Endothelial cell of umbilical vein (primary cell): ENCODE results near the gene ORAI3. TPM values are rescaled to one million over a fixed set of nuclear protein-coding genes. Genes with fewer than 3 reads are reported as not detected.
A peak's percentile ranks its signal among the peaks of the same experiment; 100 is the strongest.

Experiments used
- BruUV-seq: library from RNA; stranded (reverse); fragments of 400-500 nt; replicated peaks from 2 replicates; lab custom pipeline; 2021; lab: Mats Ljungman, UMichigan
- CTCF ChIA-PET: fragments of 300-600, 350-600 bp; sonication (Branson Sonifier 250); formaldehyde crosslinking; loops from one replicate; lab custom pipeline; 2021; ENCODE audit warnings: antibody characterized with exemption, inconsistent platforms; lab: Charles Lee
- POLR2A ChIA-PET: fragments of 300-600, 350-600 bp; sonication (Branson Sonifier 250); formaldehyde crosslinking; loops from one replicate; lab custom pipeline; 2021; ENCODE audit warnings: antibody characterized with exemption, inconsistent platforms; lab: Charles Lee
- DNase-seq: peaks from one replicate; pipeline ENCODE4 v3.0.0-alpha.2; 2011; ENCODE audit warnings: low read depth, low spot score
- FAIRE-seq: peaks from 2 replicates; lab custom pipeline; 2011; peaks lifted over from hg19 to GRCh38; lab: Jason Lieb, UNC
- H2AFZ ChIP-seq: 2 replicates; pipeline ENCODE4 v1.6.0; 2012; ENCODE audit warnings: low read depth, low read length, control low read depth, inconsistent platforms
- H3K27ac ChIP-seq: 2 replicates; pipeline ENCODE4 v1.5.1; 2011; ENCODE audit warnings: low read depth, mild to moderate bottlenecking, control low read depth, low read length, moderate library complexity; ENCODE audit not compliant: insufficient read depth
- H3K27me3 ChIP-seq, 2 experiments: 2 replicates each; pipeline versions ENCODE4 v1.6.0 to v1.6.1; 2011; ENCODE audit warnings: low read length in 2 of 2, mixed read lengths in 1 of 2; ENCODE audit not compliant: control insufficient read depth in 2 of 2, insufficient read depth in 2 of 2
- H3K36me3 ChIP-seq, 2 experiments: 2 replicates in 1 of 2; 3 replicates in 1 of 2; pipeline ENCODE4 v1.5.1; 2011; ENCODE audit warnings: low read length in 2 of 2, mild to moderate bottlenecking in 1 of 2, moderate library complexity in 1 of 2; ENCODE audit not compliant: control insufficient read depth in 2 of 2, insufficient read depth in 2 of 2; ENCODE audit errors: extremely low read depth in 1 of 2
- H3K4me1 ChIP-seq: 3 replicates; pipeline ENCODE4 v1.5.1; 2011; ENCODE audit warnings: mild to moderate bottlenecking, low read length; ENCODE audit not compliant: control insufficient read depth, insufficient read depth; ENCODE audit errors: extremely low read depth
- H3K4me2 ChIP-seq: 2 replicates; pipeline ENCODE4 v1.6.1; 2011; ENCODE audit warnings: low read length, control low read depth, mixed read lengths; ENCODE audit not compliant: insufficient read depth
- H3K4me3 ChIP-seq, 3 experiments: fragments of 200-600 bp in 1 of 3; sonication (generic), shearing (Covaris generic) in 1 of 3; replicated peaks in 1 of 3; 2 replicates each; pipeline ENCODE4 v1.5.1; 2011 to 2016; ENCODE audit warnings: control low read depth in 3 of 3, low read length in 3 of 3, mild to moderate bottlenecking in 2 of 3, inconsistent platforms in 1 of 3, low read depth in 1 of 3, moderate library complexity in 1 of 3; ENCODE audit not compliant: insufficient read depth in 1 of 3
- H3K79me2 ChIP-seq: 2 replicates; pipeline ENCODE4 v1.6.0; 2012; ENCODE audit warnings: low read length, inconsistent platforms; ENCODE audit not compliant: control insufficient read depth, insufficient read depth
- H3K9ac ChIP-seq: replicated peaks from 2 replicates; pipeline ENCODE3; 2011; ENCODE audit warnings: low read length, control low read depth; ENCODE audit not compliant: insufficient read depth; ENCODE audit errors: extremely low read depth
- H3K9me1 ChIP-seq: replicated peaks from 3 replicates; pipeline ENCODE4 v1.6.0; 2011; ENCODE audit warnings: mild to moderate bottlenecking, low read length; ENCODE audit not compliant: control insufficient read depth, insufficient read depth; ENCODE audit errors: extremely low read depth
- H3K9me3 ChIP-seq: replicated peaks from 2 replicates; pipeline ENCODE4 v1.5.1; 2012; ENCODE audit warnings: low read length, inconsistent platforms; ENCODE audit not compliant: control insufficient read depth, insufficient read depth
- H4K20me1 ChIP-seq: replicated peaks from 2 replicates; pipeline ENCODE3; 2011; ENCODE audit warnings: mild to moderate bottlenecking, low read length; ENCODE audit not compliant: control insufficient read depth, insufficient read depth; ENCODE audit errors: extremely low read depth
- FOS ChIP-seq: IDR thresholded peaks from 2 replicates; pipeline ENCODE4 v1.6.1; 2011; ENCODE audit warnings: mild to moderate bottlenecking, low read length, moderate library complexity, borderline replicate concordance; ENCODE audit not compliant: insufficient read depth
- GATA2 ChIP-seq: IDR thresholded peaks from 2 replicates; pipeline ENCODE4 v1.7.0; 2011; ENCODE audit warnings: low read depth, mild to moderate bottlenecking, moderate library complexity, mixed read lengths, low read length; ENCODE audit not compliant: insufficient read length, insufficient read depth
- POLR2A ChIP-seq: IDR thresholded peaks from 2 replicates; pipeline ENCODE4 v1.6.1; 2012; ENCODE audit warnings: low read depth, mild to moderate bottlenecking, control low read depth, low read length
- POLR2AphosphoS5 ChIP-seq: IDR thresholded peaks from 2 replicates; pipeline ENCODE4 v1.6.1; 2012; ENCODE audit warnings: low read depth, mild to moderate bottlenecking, control low read depth, low read length, moderate library complexity; ENCODE audit not compliant: insufficient read depth
- dilution Hi-C: fragments of 300-500 bp; cut with MboI; formaldehyde crosslinking; loops from one replicate; pipeline ENCODE4 v1.15.0; 2019; ENCODE audit warnings: low sequenced_read_pairs; ENCODE audit not compliant: extremely low pct_ligation_motif_present
- intact Hi-C: fragments of 100-400 bp; cut with micrococcal nuclease; formaldehyde crosslinking; loops from one replicate; pipeline ENCODE4 v1.10.0; 2022
- polyA plus RNA-seq, 4 experiments: library from polyadenylated mRNA; depleted of rRNA in 3 of 4; stranded (reverse) in 3 of 4; unstranded in 1 of 4; fragments of >200 nt; gene quantifications; 2 replicates each; pipeline versions ENCODE4 v1.2.1 to v1.2.3, GENCODE V29; 2011 to 2012; ENCODE audit warnings: missing spikeins in 1 of 4
- total RNA-seq: library from RNA; stranded (reverse); gene quantifications from 2 replicates; pipeline ENCODE4 v1.2.3, GENCODE V29; 2021

Gene ORAI3
- total and polyA plus RNA-seq, 2 donors (not counting 3 experiments of a cell fraction or from before 2014, with no cell fraction given): 17.6 to 25.4 TPM

DNA sequence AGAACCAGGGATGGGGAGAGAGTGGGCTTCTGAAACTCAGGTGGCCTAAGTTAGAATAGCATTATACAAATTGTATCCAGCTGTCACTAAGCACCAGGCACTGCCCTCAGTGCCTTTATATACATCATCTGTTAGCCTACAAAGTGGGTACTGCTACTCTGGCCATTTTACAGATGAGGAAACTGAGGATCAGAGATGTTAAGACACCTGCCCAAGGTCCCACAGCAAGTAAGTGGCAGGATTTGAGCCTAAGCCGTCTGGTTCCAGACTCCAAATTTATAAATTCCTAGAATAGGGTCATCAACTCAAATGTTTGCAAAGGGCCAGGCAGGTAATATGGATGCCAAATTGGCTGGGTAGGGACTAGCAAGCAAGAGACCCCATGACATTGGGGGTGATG, 2.3 kb downstream of the ORAI3 start:
- H3K27me3 ChIP-seq: no peaks in the 10 kb centered on the region
- H3K9me3 ChIP-seq: no peaks in the 10 kb centered on the region
- ChIA-PET CTCF (interaction anchor here (0.6 to 3.5 kb wide), 3 partner anchors 11 to 923 kb away, joined by 3 to 29 read pairs (median 3); partner anchors contain the start of gene ZNF267), POLR2A (no interaction called here)
- no peak overlapping the region for H3K4me2 ChIP-seq
- H3K27ac ChIP-seq: no peak overlapping the region
- H4K20me1 ChIP-seq: no peaks in the 10 kb centered on the region
- H3K4me3 ChIP-seq: no peak overlapping the region
- FAIRE-seq (no peak), DNase-seq (no peak)
- intact Hi-C loops: no loop called here
- no peaks in the 10 kb centered on the region for H3K79me2 ChIP-seq
- dilution Hi-C loops: no loop called here
- H3K36me3 ChIP-seq: peaks cover 0 to 3% of the 10 kb centered on the region in 2 experiments
- no peaks in the 10 kb centered on the region for H3K9me1 ChIP-seq
- H3K9ac ChIP-seq: no peak overlapping the region
- H3K4me1 ChIP-seq: peaks cover 18% of the 10 kb centered on the region
- no TSS peak for BruUV-seq
- H2AFZ ChIP-seq: no peak overlapping the region
- TF ChIP-seq POLR2A (no peak), POLR2AphosphoS5 (no peak), GATA2 (no peak)

DNA sequence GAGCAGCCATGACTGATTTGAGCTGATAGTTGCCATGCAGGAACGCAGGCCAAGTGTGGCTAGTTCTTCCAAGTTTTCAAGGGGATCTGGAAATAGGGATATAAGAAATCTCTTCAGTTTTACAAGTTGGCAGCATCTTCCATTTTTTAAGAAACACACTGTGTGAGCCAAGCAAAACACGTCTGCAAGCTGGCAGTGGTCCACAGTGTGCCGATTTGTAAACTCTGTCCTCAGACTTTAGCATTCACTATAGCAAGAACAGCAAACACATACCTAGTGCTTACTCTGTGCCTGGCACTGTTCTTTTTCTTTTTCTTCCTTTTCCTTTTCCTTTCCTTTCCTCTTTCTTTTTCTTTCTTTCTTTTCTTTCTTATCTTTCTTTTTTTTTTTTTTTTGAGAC, 2.9 kb downstream of the ORAI3 start:
- H3K79me2 ChIP-seq: no peaks in the 10 kb centered on the region
- FAIRE-seq: no peak
- TF ChIP-seq FOS (no peak), GATA2 (no peak)
- ChIA-PET CTCF (interaction anchor here (0.6 to 3.5 kb wide), 2 partner anchors 917 to 922 kb away, joined by 3 to 29 read pairs; partner anchors contain the start of gene ZNF267), POLR2A (no interaction called here)
- no peak overlapping the region for H3K27ac ChIP-seq
- H3K27me3 ChIP-seq: no peaks in the 10 kb centered on the region
- no peaks in the 10 kb centered on the region for H3K9me3 ChIP-seq
- BruUV-seq: no TSS peak
- peak; percentile 67 for DNase-seq
- intact Hi-C loops (no loop called here), dilution Hi-C loops (no loop called here)
- H4K20me1 ChIP-seq: no peaks in the 10 kb centered on the region
- no peaks in the 10 kb centered on the region for H3K9me1 ChIP-seq
- H2AFZ ChIP-seq: no peak overlapping the region
- H3K36me3 ChIP-seq: no peaks in the 10 kb centered on the region
- peaks cover 20% of the 10 kb centered on the region for H3K4me1 ChIP-seq
- no peak overlapping the region for H3K4me2 ChIP-seq
- H3K4me3 ChIP-seq: no peak overlapping the region
- no peak overlapping the region for H3K9ac ChIP-seq
